ENCODE data around the gene RAD9A. TPM values are rescaled to one million over a fixed set of nuclear protein-coding genes. Genes with fewer than 3 reads are reported as not detected.

Gene RAD9A
- polyA plus RNA-seq, 3 donors, result 3.7 to 31.7 (median 3.8) TPM

- Mint-ChIP-seq H3K4me1 (peaks cover 54% of the 10 kb centered on the region), H3K4me3 (peak overlapping the region; percentile 88 to 92), H3K27ac (peak overlapping the region in 6 of 7 donors; percentile 30 to 94 (median 82)), H3K36me3 (peaks cover 2 to 3% of the 10 kb centered on the region in 2 donors), H3K9me3 (peaks cover 0 to 2% (median 0%) of the 10 kb centered on the region in 7 donors), H3K27me3 (ENCODE audit: low read depth in 3 of 3) (peaks cover 6 to 15% (median 10%) of the 10 kb centered on the region in 3 donors)
- TF ChIP-seq, protein P1, sequence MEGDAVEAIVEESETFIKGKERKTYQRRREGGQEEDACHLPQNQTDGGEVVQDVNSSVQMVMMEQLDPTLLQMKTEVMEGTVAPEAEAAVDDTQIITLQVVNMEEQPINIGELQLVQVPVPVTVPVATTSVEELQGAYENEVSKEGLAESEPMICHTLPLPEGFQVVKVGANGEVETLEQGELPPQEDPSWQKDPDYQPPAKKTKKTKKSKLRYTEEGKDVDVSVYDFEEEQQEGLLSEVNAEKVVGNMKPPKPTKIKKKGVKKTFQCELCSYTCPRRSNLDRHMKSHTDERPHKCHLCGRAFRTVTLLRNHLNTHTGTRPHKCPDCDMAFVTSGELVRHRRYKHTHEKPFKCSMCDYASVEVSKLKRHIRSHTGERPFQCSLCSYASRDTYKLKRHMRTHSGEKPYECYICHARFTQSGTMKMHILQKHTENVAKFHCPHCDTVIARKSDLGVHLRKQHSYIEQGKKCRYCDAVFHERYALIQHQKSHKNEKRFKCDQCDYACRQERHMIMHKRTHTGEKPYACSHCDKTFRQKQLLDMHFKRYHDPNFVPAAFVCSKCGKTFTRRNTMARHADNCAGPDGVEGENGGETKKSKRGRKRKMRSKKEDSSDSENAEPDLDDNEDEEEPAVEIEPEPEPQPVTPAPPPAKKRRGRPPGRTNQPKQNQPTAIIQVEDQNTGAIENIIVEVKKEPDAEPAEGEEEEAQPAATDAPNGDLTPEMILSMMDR (IDR thresholded peaks at IDR 0.05), result no peak
- Histone ChIP-seq H3K4me3 (replicated peaks in 1 of 3; ENCODE audit: low read depth in 2 of 3, low read length in 3 of 3) (peak overlapping the region in 1 of 3 experiments; percentile 82), H3K9me3 (replicated peaks in 1 of 2; ENCODE audit: control insufficient read depth in 1 of 2, insufficient read depth in 1 of 2, low read length in 2 of 2) (no peaks in the 10 kb centered on the region), H4K20me1 (ENCODE audit: insufficient read depth, low read length) (peaks cover 6% of the 10 kb centered on the region), H3K27ac (ENCODE audit: low read depth in 1 of 2, low read length in 2 of 2) (peak overlapping the region; percentile 25 to 77), H3K9ac (ENCODE audit: insufficient read depth, low read length, poor library complexity, severe bottlenecking) (no peak overlapping the region), H2AFZ (ENCODE audit: insufficient read depth, low read depth, low read length, poor library complexity, severe bottlenecking) (no peak overlapping the region), H3K27me3 (ENCODE audit: control insufficient read depth in 2 of 2, insufficient read depth in 2 of 2, low read length in 2 of 2) (no peaks in the 10 kb centered on the region), H3K36me3 (replicated peaks in 1 of 2; ENCODE audit: control insufficient read depth in 1 of 2, insufficient read depth in 2 of 2, low read length in 2 of 2) (no peaks in the 10 kb centered on the region), H3K79me2 (ENCODE audit: insufficient read depth, low read length) (peaks cover 20% of the 10 kb centered on the region), H3K4me1 (ENCODE audit: control insufficient read depth in 1 of 2, insufficient read depth in 2 of 2, low read length in 2 of 2) (peaks cover 50 to 60% of the 10 kb centered on the region in 2 donors), H3K4me2 (replicated peaks; ENCODE audit: extremely low read depth, low read length, poor library complexity, severe bottlenecking) (peak overlapping the region; percentile 93)
- no CpG with 5 or more reads among the region's 9 CpGs for WGBS (ENCODE audit: insufficient coverage)
- no peak for DNase-seq
- intact Hi-C loops (cut with micrococcal nuclease), result loop anchor here in 1 of 2 donors (5.0 kb wide), 1 partner anchor 102 kb away; no protein-coding TSS in a partner anchor
Observed at GRCh38 chr11:67374571-67375281, 17.1 kb upstream of the RAD9A start.

DNA sequence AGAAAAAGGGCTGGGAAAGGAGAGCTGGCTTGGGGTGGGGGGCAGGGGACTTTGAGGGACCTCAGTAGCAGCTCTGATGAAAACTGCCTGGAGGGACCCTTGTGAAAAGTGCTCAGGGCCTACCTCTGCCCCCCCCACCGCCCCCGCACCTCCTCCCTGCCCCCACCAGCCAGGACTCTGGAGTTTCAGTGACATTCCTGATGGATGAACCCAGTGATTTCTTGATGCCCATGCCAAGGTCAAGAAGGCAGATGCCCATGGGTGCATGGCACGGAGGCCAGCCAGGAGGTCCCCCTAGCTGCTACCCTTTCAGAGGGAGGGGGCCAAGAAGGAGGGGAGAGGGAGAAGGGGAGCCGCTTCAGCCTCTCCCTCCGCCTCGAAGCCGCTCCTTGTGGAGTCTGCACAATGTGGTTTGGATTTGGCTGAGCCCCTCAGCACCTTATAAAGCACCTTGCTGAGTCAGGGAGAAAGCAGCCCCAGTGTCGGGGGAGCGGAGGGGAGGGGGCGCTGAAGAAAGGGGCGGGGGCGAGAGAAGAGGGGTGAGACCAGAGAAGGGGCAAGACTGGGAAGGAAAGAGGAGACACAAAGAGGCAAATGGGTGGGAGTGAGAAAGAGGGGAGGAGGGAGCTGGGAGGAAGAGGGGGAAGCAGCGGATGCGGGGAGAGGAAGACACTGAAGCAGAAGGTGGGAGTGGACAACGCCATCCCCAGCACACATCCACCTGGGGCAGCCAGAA lies 16.3 kb upstream of the RAD9A start:
- Mint-ChIP-seq H3K9me3 (peaks cover 0 to 2% (median 0%) of the 10 kb centered on the region in 7 donors), H3K27ac (peak overlapping the region in 1 of 7 donors; percentile 13), H3K27me3 (ENCODE audit: low read depth in 3 of 3) (peaks cover 6 to 12% (median 9%) of the 10 kb centered on the region in 3 donors), H3K4me3 (peak overlapping the region in 1 of 2 donors; percentile 26), H3K36me3 (peaks cover 0 to under 1% of the 10 kb centered on the region in 2 donors), H3K4me1 (peaks cover 50% of the 10 kb centered on the region)
- no peak overlapping the region for H3K4me3 ChIP-seq (replicated peaks in 1 of 3; ENCODE audit: low read depth in 2 of 3, low read length in 3 of 3)
- H3K36me3 ChIP-seq (replicated peaks in 1 of 2; ENCODE audit: control insufficient read depth in 1 of 2, insufficient read depth in 2 of 2, low read length in 2 of 2), result no peaks in the 10 kb centered on the region
- no peaks in the 10 kb centered on the region for H3K9me3 ChIP-seq (replicated peaks in 1 of 2; ENCODE audit: control insufficient read depth in 1 of 2, insufficient read depth in 1 of 2, low read length in 2 of 2)
- no peak overlapping the region for H3K4me2 ChIP-seq (replicated peaks; ENCODE audit: extremely low read depth, low read length, poor library complexity, severe bottlenecking)
- peaks cover 5% of the 10 kb centered on the region for H4K20me1 ChIP-seq (ENCODE audit: insufficient read depth, low read length)
- intact Hi-C loops (cut with micrococcal nuclease), result no loop called here
- TF ChIP-seq, protein P1 (IDR thresholded peaks at IDR 0.05), result no peak
- H3K27ac ChIP-seq (ENCODE audit: low read depth in 1 of 2, low read length in 2 of 2), result no peak overlapping the region
- peaks cover 14% of the 10 kb centered on the region for H3K79me2 ChIP-seq (ENCODE audit: insufficient read depth, low read length)
- WGBS (ENCODE audit: insufficient coverage), result 0% methylated on average over 1 of the region's 15 CpGs
- H2AFZ ChIP-seq (ENCODE audit: insufficient read depth, low read depth, low read length, poor library complexity, severe bottlenecking), result no peak overlapping the region
- no peak overlapping the region for H3K9ac ChIP-seq (ENCODE audit: insufficient read depth, low read length, poor library complexity, severe bottlenecking)
- DNase-seq, result no peak
- peaks cover 52 to 60% of the 10 kb centered on the region in 2 donors for H3K4me1 ChIP-seq (ENCODE audit: control insufficient read depth in 1 of 2, insufficient read depth in 2 of 2, low read length in 2 of 2)
- no peaks in the 10 kb centered on the region for H3K27me3 ChIP-seq (ENCODE audit: control insufficient read depth in 2 of 2, insufficient read depth in 2 of 2, low read length in 2 of 2)

Data from CD14-positive monocyte (primary cell).